Stimulated activated naive CD8-positive, alpha-beta T cell treated with anti-CD3 and anti-CD28 coated beads, Interleukin-15, Interleukin-2, amounts not matched to agents 100 ng/mL and 50 ng/mL, for 24 hours (primary cell): ENCODE results near the gene KATNAL2.

Experiments used
- H3K27ac Mint-ChIP-seq: one replicate; pipeline ENCODE4 v1.8.0; 2021; ENCODE audit warnings: mild to moderate bottlenecking, mixed read lengths
- H3K27me3 Mint-ChIP-seq: one replicate; pipeline ENCODE4 v1.8.0; 2021; ENCODE audit warnings: mixed read lengths
- H3K36me3 Mint-ChIP-seq: one replicate; pipeline ENCODE4 v1.8.0; 2021; ENCODE audit warnings: low read depth, mixed read lengths
- H3K4me1 Mint-ChIP-seq: one replicate; pipeline ENCODE4 v1.8.0; 2021; ENCODE audit warnings: low read depth, mixed read lengths
- H3K4me3 Mint-ChIP-seq: one replicate; pipeline ENCODE4 v1.8.0; 2021; ENCODE audit warnings: mild to moderate bottlenecking, mixed read lengths
- H3K9me3 Mint-ChIP-seq: one replicate; pipeline ENCODE4 v1.8.0; 2021; ENCODE audit warnings: mixed read lengths

The KATNAL2 gene

GRCh38 chr18:47036927-47037578 lies 119.7 kb downstream of the KATNAL2 start:
- Mint-ChIP-seq H3K9me3 (peaks cover 3% of the 10 kb centered on the region), H3K4me1 (no peaks in the 10 kb centered on the region), H3K27me3 (peaks cover 3% of the 10 kb centered on the region), H3K4me3 (no peak overlapping the region), H3K27ac (no peak overlapping the region), H3K36me3 (no peaks in the 10 kb centered on the region)

GRCh38 chr18:47040982-47041381 lies 123.6 kb downstream of the KATNAL2 start:
- H3K36me3 Mint-ChIP-seq = no peaks in the 10 kb centered on the region

DNA sequence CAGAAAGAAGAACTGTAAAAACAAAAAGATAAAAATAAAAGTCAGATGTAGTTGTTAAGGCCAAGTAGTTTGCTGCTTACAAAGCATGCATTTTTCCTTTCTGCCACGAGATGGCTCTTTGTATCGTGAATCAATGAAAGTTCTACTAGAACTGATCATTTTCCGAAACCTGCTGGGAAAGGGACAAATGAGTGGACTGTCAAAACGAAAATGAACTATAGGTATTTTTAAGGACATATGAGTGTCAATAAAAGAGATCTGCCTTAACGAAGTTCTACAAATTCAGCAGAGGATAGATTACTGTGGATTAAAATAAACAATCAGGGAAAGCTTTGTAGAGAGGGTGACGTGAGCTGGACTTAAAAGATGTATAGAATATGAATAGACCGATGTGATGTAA lies 133.1 kb downstream of the KATNAL2 start:
- Mint-ChIP-seq H3K27me3 (no peaks in the 10 kb centered on the region), H3K27ac (no peak overlapping the region), H3K9me3 (no peaks in the 10 kb centered on the region), H3K36me3 (no peaks in the 10 kb centered on the region), H3K4me1 (no peaks in the 10 kb centered on the region), H3K4me3 (no peak overlapping the region)

More at GRCh38 chr18:47040982-47041381, 123.6 kb downstream of the KATNAL2 start:
- Mint-ChIP-seq H3K27ac (no peak overlapping the region), H3K4me1 (no peaks in the 10 kb centered on the region), H3K9me3 (no peaks in the 10 kb centered on the region), H3K4me3 (no peak overlapping the region), H3K27me3 (peaks cover 3% of the 10 kb centered on the region)

GRCh38 chr18:47054369-47054768 lies 137.0 kb downstream of the KATNAL2 start:
- Mint-ChIP-seq H3K4me1 (no peaks in the 10 kb centered on the region), H3K27ac (no peak overlapping the region), H3K9me3 (no peaks in the 10 kb centered on the region), H3K36me3 (no peaks in the 10 kb centered on the region), H3K27me3 (no peaks in the 10 kb centered on the region), H3K4me3 (no peak overlapping the region)

DNA sequence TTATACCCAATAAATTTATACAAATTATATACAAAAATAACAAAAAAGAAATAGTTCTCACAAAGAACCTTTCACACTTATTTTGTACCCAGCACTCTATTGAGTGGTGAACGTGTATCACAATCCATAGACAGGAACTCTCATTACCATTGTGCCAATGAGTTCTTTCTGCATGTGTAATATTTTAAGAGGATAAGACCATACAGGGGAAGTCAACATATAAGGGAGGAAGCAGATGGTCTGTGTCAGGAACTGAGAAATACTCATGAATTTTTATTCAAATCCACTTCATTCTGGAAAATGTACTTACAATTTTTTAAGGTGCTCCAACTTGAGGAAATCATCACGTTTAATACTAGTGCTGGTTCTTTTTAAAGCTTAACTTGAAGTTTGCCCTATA lies 145.1 kb downstream of the KATNAL2 start:
- Mint-ChIP-seq H3K27me3 (no peaks in the 10 kb centered on the region), H3K36me3 (no peaks in the 10 kb centered on the region), H3K4me1 (no peaks in the 10 kb centered on the region), H3K4me3 (no peak overlapping the region), H3K27ac (no peak overlapping the region), H3K9me3 (no peaks in the 10 kb centered on the region)

DNA sequence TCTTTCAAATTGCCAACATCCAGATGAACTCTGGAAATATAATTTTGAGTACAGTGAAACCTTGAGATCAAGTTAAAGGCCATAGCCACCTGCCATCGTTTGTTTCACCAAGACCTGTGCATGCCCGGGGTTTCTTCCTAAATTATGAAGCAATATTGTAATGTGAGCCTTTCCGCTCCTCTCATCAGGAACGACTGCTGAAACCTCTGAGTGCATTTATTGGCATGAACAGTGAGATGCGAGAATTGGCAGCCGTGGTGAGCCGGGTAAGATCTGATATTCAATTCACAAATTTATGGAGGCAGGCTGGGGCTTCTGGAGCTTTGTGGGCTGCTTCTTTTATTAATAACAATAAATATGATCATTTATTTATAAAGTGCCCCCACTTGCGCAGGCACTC lies 145.7 kb downstream of the KATNAL2 start:
- no peak overlapping the region for H3K4me3 Mint-ChIP-seq
- H3K9me3 Mint-ChIP-seq = no peaks in the 10 kb centered on the region
- no peak overlapping the region for H3K27ac Mint-ChIP-seq
- H3K4me1 Mint-ChIP-seq = no peaks in the 10 kb centered on the region
- no peaks in the 10 kb centered on the region for H3K27me3 Mint-ChIP-seq
- H3K36me3 Mint-ChIP-seq = no peaks in the 10 kb centered on the region

- H3K27me3 Mint-ChIP-seq = no peaks in the 10 kb centered on the region
Observed at GRCh38 chr18:47067648-47068047, 150.2 kb downstream of the KATNAL2 start.

DNA sequence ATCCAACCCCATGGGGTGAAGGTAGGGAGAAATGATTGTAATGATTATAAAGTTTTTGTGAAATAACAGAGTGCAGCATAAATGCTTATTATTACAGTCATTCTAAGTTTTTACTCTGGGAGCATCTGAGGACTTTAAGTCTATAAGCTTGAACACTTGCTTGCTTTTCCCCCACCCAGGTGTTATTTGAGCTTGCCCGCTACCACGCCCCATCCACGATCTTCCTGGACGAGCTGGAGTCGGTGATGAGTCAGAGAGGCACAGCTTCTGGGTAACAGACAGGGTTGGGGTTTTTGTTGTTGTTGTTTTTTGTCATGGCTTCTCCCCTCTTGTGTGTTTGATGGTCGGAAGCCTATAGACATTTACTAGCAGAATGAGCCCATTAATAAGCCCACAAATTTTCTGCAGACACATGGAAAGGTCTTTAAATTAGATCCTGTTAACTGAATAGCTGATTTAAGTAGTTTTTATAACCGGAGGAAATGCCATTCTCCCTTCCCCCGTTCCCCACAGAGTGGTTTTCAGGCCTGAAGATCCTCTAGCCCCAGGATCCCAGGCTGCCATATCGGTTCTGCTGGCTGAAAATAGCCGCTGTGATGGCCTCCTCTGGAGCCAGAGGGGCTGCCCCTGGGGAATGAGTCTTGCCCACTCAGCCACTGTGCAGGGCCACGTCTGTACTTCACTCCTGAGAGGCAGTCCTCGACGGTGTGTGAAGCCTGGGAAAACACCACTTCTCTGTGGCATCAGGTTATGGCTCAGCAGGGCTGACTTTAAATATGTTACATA lies 157.9 kb downstream of the KATNAL2 start:
- Mint-ChIP-seq H3K4me3 (no peak overlapping the region), H3K9me3 (no peaks in the 10 kb centered on the region), H3K27me3 (no peaks in the 10 kb centered on the region), H3K27ac (no peak overlapping the region), H3K36me3 (peaks cover 4% of the 10 kb centered on the region), H3K4me1 (no peaks in the 10 kb centered on the region)

More at GRCh38 chr18:47067648-47068047, 150.2 kb downstream of the KATNAL2 start:
- Mint-ChIP-seq H3K27ac (no peak overlapping the region), H3K9me3 (no peaks in the 10 kb centered on the region), H3K36me3 (no peaks in the 10 kb centered on the region), H3K4me1 (no peaks in the 10 kb centered on the region), H3K4me3 (no peak overlapping the region)

- Mint-ChIP-seq H3K36me3 (peaks cover 4% of the 10 kb centered on the region), H3K27ac (no peak overlapping the region), H3K4me1 (no peaks in the 10 kb centered on the region)
Observed at GRCh38 chr18:47077111-47077510, 159.7 kb downstream of the KATNAL2 start.

GRCh38 chr18:47080872-47081271 lies 163.5 kb downstream of the KATNAL2 start:
- no peak overlapping the region for H3K4me3 Mint-ChIP-seq
- H3K4me1 Mint-ChIP-seq = no peaks in the 10 kb centered on the region
- H3K36me3 Mint-ChIP-seq = peaks cover 4% of the 10 kb centered on the region
- H3K27me3 Mint-ChIP-seq = no peaks in the 10 kb centered on the region
- no peaks in the 10 kb centered on the region for H3K9me3 Mint-ChIP-seq
- H3K27ac Mint-ChIP-seq = no peak overlapping the region

More at GRCh38 chr18:47077111-47077510, 159.7 kb downstream of the KATNAL2 start:
- Mint-ChIP-seq H3K27me3 (no peaks in the 10 kb centered on the region), H3K4me3 (no peak overlapping the region), H3K9me3 (no peaks in the 10 kb centered on the region)

GRCh38 chr18:47081578-47081977 lies 164.2 kb downstream of the KATNAL2 start:
- H3K36me3 Mint-ChIP-seq = peaks cover 7% of the 10 kb centered on the region
- H3K4me3 Mint-ChIP-seq = no peak overlapping the region
- H3K9me3 Mint-ChIP-seq = no peaks in the 10 kb centered on the region
- no peaks in the 10 kb centered on the region for H3K4me1 Mint-ChIP-seq
- H3K27ac Mint-ChIP-seq = no peak overlapping the region
- no peaks in the 10 kb centered on the region for H3K27me3 Mint-ChIP-seq

- H3K36me3 Mint-ChIP-seq = peaks cover 5% of the 10 kb centered on the region
- H3K9me3 Mint-ChIP-seq = no peaks in the 10 kb centered on the region
- H3K4me1 Mint-ChIP-seq = no peaks in the 10 kb centered on the region
- H3K4me3 Mint-ChIP-seq = no peak overlapping the region
- no peak overlapping the region for H3K27ac Mint-ChIP-seq
- H3K27me3 Mint-ChIP-seq = no peaks in the 10 kb centered on the region
Observed at GRCh38 chr18:47087676-47088075, 170.3 kb downstream of the KATNAL2 start.

- Mint-ChIP-seq H3K4me1 (no peaks in the 10 kb centered on the region), H3K27me3 (no peaks in the 10 kb centered on the region), H3K9me3 (no peaks in the 10 kb centered on the region), H3K36me3 (peaks cover 12% of the 10 kb centered on the region), H3K27ac (no peak overlapping the region), H3K4me3 (no peak overlapping the region)
Observed at GRCh38 chr18:47095810-47096209, 178.4 kb downstream of the KATNAL2 start.

DNA sequence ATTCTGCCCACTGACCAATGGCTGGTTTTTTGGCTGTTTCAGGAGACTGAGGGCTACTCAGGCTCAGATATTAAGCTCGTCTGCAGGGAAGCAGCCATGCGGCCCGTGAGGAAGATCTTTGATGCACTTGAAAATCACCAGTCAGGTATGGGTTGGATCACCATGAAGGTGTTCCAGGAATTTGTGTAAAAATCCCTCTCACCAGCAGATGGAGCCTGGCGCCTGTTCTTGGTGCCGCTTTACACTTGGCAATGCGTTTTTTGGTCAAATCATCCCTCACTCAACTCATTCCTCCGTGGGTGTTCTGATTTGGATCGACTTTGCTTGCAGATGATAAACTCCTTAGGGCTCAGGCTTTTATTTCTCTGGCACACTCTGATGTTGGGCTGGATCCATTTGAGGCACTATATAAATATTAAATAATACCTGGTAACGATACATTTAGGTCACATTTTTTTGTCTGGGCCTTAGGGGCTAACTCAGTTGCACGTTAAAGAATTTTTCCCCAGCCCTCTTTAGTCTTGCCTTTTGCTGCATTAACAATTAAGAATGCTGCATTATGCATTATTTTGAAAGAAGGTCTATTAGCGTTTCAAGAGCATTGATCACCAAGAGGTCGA lies 182.9 kb downstream of the KATNAL2 start:
- Mint-ChIP-seq H3K36me3 (peaks cover 10% of the 10 kb centered on the region), H3K4me3 (no peak overlapping the region), H3K4me1 (no peaks in the 10 kb centered on the region), H3K9me3 (no peaks in the 10 kb centered on the region), H3K27me3 (no peaks in the 10 kb centered on the region), H3K27ac (no peak overlapping the region)

DNA sequence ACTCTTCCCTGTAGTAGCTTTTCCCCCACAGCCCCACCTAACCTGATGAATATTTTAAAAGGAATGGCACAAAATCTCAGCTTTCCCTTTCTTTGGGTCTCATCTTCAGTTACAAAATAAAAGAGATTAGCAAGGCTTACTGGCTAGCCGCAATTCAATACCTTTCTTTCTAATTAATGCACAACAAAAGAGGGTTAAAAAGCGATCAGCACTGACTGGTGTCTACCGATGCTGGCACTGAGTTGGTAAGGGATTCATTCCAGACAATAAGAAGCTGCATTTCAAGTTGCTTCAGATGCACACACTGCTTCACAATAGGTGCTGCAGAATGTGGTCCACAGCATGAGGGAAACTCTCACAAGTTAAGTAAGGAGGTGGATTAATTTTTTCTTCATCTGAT lies 191.0 kb downstream of the KATNAL2 start:
- H3K4me1 Mint-ChIP-seq = no peaks in the 10 kb centered on the region
- no peak overlapping the region for H3K27ac Mint-ChIP-seq
- no peaks in the 10 kb centered on the region for H3K9me3 Mint-ChIP-seq
- H3K36me3 Mint-ChIP-seq = peaks cover 54% of the 10 kb centered on the region
- no peak overlapping the region for H3K4me3 Mint-ChIP-seq
- H3K27me3 Mint-ChIP-seq = no peaks in the 10 kb centered on the region
